H9 (cell line): Measurements from ENCODE around the gene NOX5. TPM values are rescaled to one million over a fixed set of nuclear protein-coding genes. Genes with fewer than 3 reads are reported as not detected.
A peak's percentile ranks its signal among the peaks of the same experiment; 100 is the strongest.

ENCODE experiments used
- DNase-seq: peaks from one replicate; pipeline ENCODE4 v3.0.0-alpha.2; 2017
- H2AFZ ChIP-seq: one replicate; pipeline ENCODE4 v1.6.1; 2013; ENCODE audit warnings: mild to moderate bottlenecking, low read length, control low read depth, moderate library complexity
- H2AK5ac ChIP-seq: 2 replicates; pipeline ENCODE4 v1.6.1; 2013; ENCODE audit warnings: low read length, control low read depth, mixed read lengths; ENCODE audit not compliant: insufficient read length
- H2BK120ac ChIP-seq: one replicate; pipeline ENCODE4 v1.6.1; 2013; ENCODE audit warnings: low read depth, mild to moderate bottlenecking, low read length, control low read depth, inconsistent platforms; ENCODE audit not compliant: poor library complexity, severe bottlenecking
- H2BK12ac ChIP-seq: 2 replicates; pipeline ENCODE4 v1.6.1; 2013; ENCODE audit warnings: low read length, control low read depth, mixed read lengths, low read depth; ENCODE audit not compliant: insufficient read length
- H2BK15ac ChIP-seq: 2 replicates; pipeline ENCODE4 v1.6.1; 2013; ENCODE audit warnings: low read depth, low read length, control low read depth
- H2BK20ac ChIP-seq: one replicate; pipeline ENCODE4 v1.6.1; 2013; ENCODE audit warnings: low read depth, mild to moderate bottlenecking, low read length, control low read depth, inconsistent platforms; ENCODE audit not compliant: poor library complexity, severe bottlenecking
- H2BK5ac ChIP-seq: 2 replicates; pipeline ENCODE4 v1.6.1; 2013; ENCODE audit warnings: low read length, control low read depth, mixed read lengths; ENCODE audit not compliant: insufficient read length
- H3K14ac ChIP-seq: 2 replicates; pipeline ENCODE4 v1.6.1; 2013; ENCODE audit warnings: low read length, control low read depth; ENCODE audit not compliant: insufficient read depth
- H3K18ac ChIP-seq: 2 replicates; pipeline ENCODE4 v1.6.1; 2013; ENCODE audit warnings: low read depth, mild to moderate bottlenecking, mixed read lengths, low read length, control low read depth; ENCODE audit not compliant: insufficient read length
- H3K23ac ChIP-seq: 2 replicates; pipeline ENCODE4 v1.6.1; 2013; ENCODE audit warnings: low read length, control low read depth, mixed read lengths, low read depth; ENCODE audit not compliant: insufficient read length
- H3K23me2 ChIP-seq: 2 replicates; pipeline ENCODE4 v1.6.1; 2013; ENCODE audit warnings: low read depth, mild to moderate bottlenecking, mixed read lengths, low read length, control low read depth; ENCODE audit not compliant: insufficient read length, poor library complexity, severe bottlenecking
- H3K27ac ChIP-seq: 2 replicates; pipeline ENCODE4 v1.5.1; 2013; ENCODE audit warnings: low read length, control low read depth, mixed read lengths, low read depth; ENCODE audit not compliant: insufficient read length
- H3K27me3 ChIP-seq: 2 replicates; pipeline ENCODE4 v1.6.1; 2013; ENCODE audit warnings: low read length, control low read depth, inconsistent platforms; ENCODE audit not compliant: insufficient read depth
- H3K4ac ChIP-seq: 2 replicates; pipeline ENCODE4 v1.6.1; 2013; ENCODE audit warnings: low read depth, mild to moderate bottlenecking, control low read depth, inconsistent platforms, low read length, moderate library complexity
- H3K4me1 ChIP-seq: 2 replicates; pipeline ENCODE4 v1.6.1; 2013; ENCODE audit warnings: low read length, control low read depth, inconsistent platforms; ENCODE audit not compliant: insufficient read depth
- H3K4me2 ChIP-seq: 2 replicates; pipeline ENCODE4 v1.6.1; 2013; ENCODE audit warnings: low read length, control low read depth, mixed read lengths; ENCODE audit not compliant: insufficient read length, insufficient read depth
- H3K56ac ChIP-seq: 2 replicates; pipeline ENCODE4 v1.6.1; 2013; ENCODE audit warnings: low read depth, mild to moderate bottlenecking, mixed read lengths, low read length, control low read depth; ENCODE audit not compliant: insufficient read length
- H3K79me1 ChIP-seq: 2 replicates; pipeline ENCODE4 v1.6.1; 2013; ENCODE audit warnings: low read depth, mild to moderate bottlenecking, moderate library complexity, low read length, control low read depth, inconsistent platforms; ENCODE audit not compliant: insufficient read depth, poor library complexity, severe bottlenecking
- H3K79me2 ChIP-seq: 2 replicates; pipeline ENCODE4 v1.6.1; 2013; ENCODE audit warnings: low read length, control low read depth, inconsistent platforms; ENCODE audit not compliant: insufficient read depth
- H3K9ac ChIP-seq: 2 replicates; pipeline ENCODE4 v1.6.1; 2013; ENCODE audit warnings: low read length, control low read depth, mixed read lengths; ENCODE audit not compliant: insufficient read length; ENCODE audit errors: extremely low read depth
- H3K9me3 ChIP-seq: one replicate; pipeline ENCODE4 v1.6.1; 2013; ENCODE audit warnings: low read depth, low read length, inconsistent platforms; ENCODE audit not compliant: control insufficient read depth
- H3T11ph ChIP-seq: one replicate; pipeline ENCODE4 v1.6.1; 2013; ENCODE audit warnings: mild to moderate bottlenecking, low read length, control low read depth, inconsistent platforms
- H4K20me1 ChIP-seq: one replicate; pipeline ENCODE4 v1.6.1; 2013; ENCODE audit not compliant: control insufficient read depth, insufficient read length, insufficient read depth
- H4K5ac ChIP-seq: 2 replicates; pipeline ENCODE4 v1.6.1; 2013; ENCODE audit warnings: low read depth, mild to moderate bottlenecking, mixed read lengths, low read length, control low read depth; ENCODE audit not compliant: insufficient read length
- H4K8ac ChIP-seq: replicated peaks from 2 replicates; pipeline ENCODE4 v1.6.1; 2013; ENCODE audit warnings: low read length, control low read depth, mixed read lengths, low read depth; ENCODE audit not compliant: insufficient read length
- H4K91ac ChIP-seq: 2 replicates; pipeline ENCODE4 v1.6.1; 2013; ENCODE audit warnings: low read depth, mild to moderate bottlenecking, moderate library complexity, mixed read lengths, low read length, control low read depth; ENCODE audit not compliant: insufficient read length
- H3K27ac Mint-ChIP-seq, 3 experiments: 2 replicates in 2 of 3; 3 replicates in 1 of 3; pipeline ENCODE4 v1.8.0; 2020 to 2021; ENCODE audit warnings: mixed read lengths in 3 of 3, mild to moderate bottlenecking in 1 of 3, moderate library complexity in 1 of 3
- H3K27me3 Mint-ChIP-seq: 2 replicates; pipeline ENCODE4 v1.8.0; 2021; ENCODE audit warnings: low read depth, mild to moderate bottlenecking, moderate library complexity, mixed read lengths
- H3K36me3 Mint-ChIP-seq, 3 experiments: 2 replicates in 2 of 3; 3 replicates in 1 of 3; pipeline ENCODE4 v1.8.0; 2020 to 2021; ENCODE audit warnings: low read depth in 3 of 3, mixed read lengths in 3 of 3; ENCODE audit not compliant: insufficient read depth in 1 of 3
- H3K4me1 Mint-ChIP-seq, 2 experiments: 2 replicates each; pipeline ENCODE4 v1.8.0; 2020; ENCODE audit warnings: mixed read lengths in 2 of 2
- H3K4me3 Mint-ChIP-seq, 2 experiments: 2 replicates in 1 of 2; 3 replicates in 1 of 2; pipeline ENCODE4 v1.8.0; 2020 to 2021; ENCODE audit warnings: mild to moderate bottlenecking in 2 of 2, mixed read lengths in 2 of 2, moderate library complexity in 1 of 2
- H3K9me3 Mint-ChIP-seq, 2 experiments: 2 replicates in 1 of 2; 3 replicates in 1 of 2; pipeline ENCODE4 v1.8.0; 2020; ENCODE audit warnings: mild to moderate bottlenecking in 2 of 2, mixed read lengths in 2 of 2, moderate library complexity in 1 of 2
- total RNA-seq: library from RNA; stranded (reverse); gene quantifications from 2 replicates; pipeline ENCODE4 v1.2.1, GENCODE V29; 2021
- TF ChIP-seq, protein P1 (sequence below): fragments of 200-600 bp; sonication (generic); conservative IDR thresholded peaks from 3 replicates; pipeline ENCODE4 v1.8.0; 2021; ENCODE audit warnings: antibody characterized with exemption, mild to moderate bottlenecking

Gene NOX5
- total RNA-seq, 1 experiment from 2014 or later: 0.04 TPM

DNA sequence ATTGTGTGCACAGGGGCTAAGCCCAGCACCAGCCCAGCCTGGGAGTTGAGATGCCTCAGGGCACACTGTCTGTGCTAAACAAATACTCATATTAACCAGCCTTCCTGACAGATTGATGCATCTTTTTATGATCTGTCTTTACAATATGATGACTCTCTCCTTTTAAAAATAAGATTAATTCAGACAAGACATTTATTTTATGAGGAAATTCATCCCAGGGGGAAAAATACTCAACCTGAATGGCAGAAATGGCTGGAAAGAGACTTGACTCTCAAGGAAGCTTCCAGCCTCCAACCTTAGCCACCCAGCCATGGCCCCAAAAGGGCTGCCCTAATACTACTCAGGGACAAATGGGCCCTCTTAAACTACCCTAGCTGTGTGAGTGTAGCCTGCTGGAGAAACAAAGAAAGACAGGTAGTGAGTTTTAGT is 46.9 kb downstream of the NOX5 start:
- H4K8ac ChIP-seq: no peak overlapping the region
- no peak overlapping the region for H4K91ac ChIP-seq
- no peak overlapping the region for H2BK15ac ChIP-seq
- Mint-ChIP-seq H3K27me3 (peaks cover 28% of the 10 kb centered on the region), H3K4me3 (no peak overlapping the region), H3K4me1 (peaks cover 15 to 27% of the 10 kb centered on the region in 2 experiments), H3K36me3 (no peaks in the 10 kb centered on the region), H3K9me3 (no peaks in the 10 kb centered on the region), H3K27ac (no peak overlapping the region)
- H2BK20ac ChIP-seq: no peak overlapping the region
- H3K56ac ChIP-seq: no peak overlapping the region
- H2AFZ ChIP-seq: no peak overlapping the region
- H3K79me2 ChIP-seq: no peaks in the 10 kb centered on the region
- H2AK5ac ChIP-seq: no peak overlapping the region
- H3K23ac ChIP-seq: no peak overlapping the region
- no peak overlapping the region for H3T11ph ChIP-seq
- no peak overlapping the region for H4K5ac ChIP-seq
- H3K4me1 ChIP-seq: no peaks in the 10 kb centered on the region; the same call in 1 of the 2 replicates
- no peak overlapping the region for H2BK12ac ChIP-seq
- no peak overlapping the region for H2BK120ac ChIP-seq
- H3K9ac ChIP-seq: no peak overlapping the region
- H3K79me1 ChIP-seq: no peaks in the 10 kb centered on the region
- no peaks in the 10 kb centered on the region for H3K23me2 ChIP-seq
- H3K9me3 ChIP-seq: no peaks in the 10 kb centered on the region
- H2BK5ac ChIP-seq: no peak overlapping the region
- no peak overlapping the region for H3K4ac ChIP-seq
- DNase-seq: peak; percentile 22
- no peak overlapping the region for H3K27ac ChIP-seq
- no peaks in the 10 kb centered on the region; the same call in 1 of the 2 replicates for H3K27me3 ChIP-seq
- H3K14ac ChIP-seq: no peak overlapping the region
- no peaks in the 10 kb centered on the region for H4K20me1 ChIP-seq
- H3K18ac ChIP-seq: no peak overlapping the region
- TF ChIP-seq, protein P1, sequence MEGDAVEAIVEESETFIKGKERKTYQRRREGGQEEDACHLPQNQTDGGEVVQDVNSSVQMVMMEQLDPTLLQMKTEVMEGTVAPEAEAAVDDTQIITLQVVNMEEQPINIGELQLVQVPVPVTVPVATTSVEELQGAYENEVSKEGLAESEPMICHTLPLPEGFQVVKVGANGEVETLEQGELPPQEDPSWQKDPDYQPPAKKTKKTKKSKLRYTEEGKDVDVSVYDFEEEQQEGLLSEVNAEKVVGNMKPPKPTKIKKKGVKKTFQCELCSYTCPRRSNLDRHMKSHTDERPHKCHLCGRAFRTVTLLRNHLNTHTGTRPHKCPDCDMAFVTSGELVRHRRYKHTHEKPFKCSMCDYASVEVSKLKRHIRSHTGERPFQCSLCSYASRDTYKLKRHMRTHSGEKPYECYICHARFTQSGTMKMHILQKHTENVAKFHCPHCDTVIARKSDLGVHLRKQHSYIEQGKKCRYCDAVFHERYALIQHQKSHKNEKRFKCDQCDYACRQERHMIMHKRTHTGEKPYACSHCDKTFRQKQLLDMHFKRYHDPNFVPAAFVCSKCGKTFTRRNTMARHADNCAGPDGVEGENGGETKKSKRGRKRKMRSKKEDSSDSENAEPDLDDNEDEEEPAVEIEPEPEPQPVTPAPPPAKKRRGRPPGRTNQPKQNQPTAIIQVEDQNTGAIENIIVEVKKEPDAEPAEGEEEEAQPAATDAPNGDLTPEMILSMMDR: peak; percentile 39; the same call in 1 of the 3 replicates
- H3K4me2 ChIP-seq: no peak overlapping the region
